ENCODE results near the gene IER3. TPM values are rescaled to one million over a fixed set of nuclear protein-coding genes. Genes with fewer than 3 reads are reported as not detected.

IER3 gene, protein sequence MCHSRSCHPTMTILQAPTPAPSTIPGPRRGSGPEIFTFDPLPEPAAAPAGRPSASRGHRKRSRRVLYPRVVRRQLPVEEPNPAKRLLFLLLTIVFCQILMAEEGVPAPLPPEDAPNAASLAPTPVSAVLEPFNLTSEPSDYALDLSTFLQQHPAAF
- total RNA-seq = 92.7 and 292 TPM in 2 replicates

DNA sequence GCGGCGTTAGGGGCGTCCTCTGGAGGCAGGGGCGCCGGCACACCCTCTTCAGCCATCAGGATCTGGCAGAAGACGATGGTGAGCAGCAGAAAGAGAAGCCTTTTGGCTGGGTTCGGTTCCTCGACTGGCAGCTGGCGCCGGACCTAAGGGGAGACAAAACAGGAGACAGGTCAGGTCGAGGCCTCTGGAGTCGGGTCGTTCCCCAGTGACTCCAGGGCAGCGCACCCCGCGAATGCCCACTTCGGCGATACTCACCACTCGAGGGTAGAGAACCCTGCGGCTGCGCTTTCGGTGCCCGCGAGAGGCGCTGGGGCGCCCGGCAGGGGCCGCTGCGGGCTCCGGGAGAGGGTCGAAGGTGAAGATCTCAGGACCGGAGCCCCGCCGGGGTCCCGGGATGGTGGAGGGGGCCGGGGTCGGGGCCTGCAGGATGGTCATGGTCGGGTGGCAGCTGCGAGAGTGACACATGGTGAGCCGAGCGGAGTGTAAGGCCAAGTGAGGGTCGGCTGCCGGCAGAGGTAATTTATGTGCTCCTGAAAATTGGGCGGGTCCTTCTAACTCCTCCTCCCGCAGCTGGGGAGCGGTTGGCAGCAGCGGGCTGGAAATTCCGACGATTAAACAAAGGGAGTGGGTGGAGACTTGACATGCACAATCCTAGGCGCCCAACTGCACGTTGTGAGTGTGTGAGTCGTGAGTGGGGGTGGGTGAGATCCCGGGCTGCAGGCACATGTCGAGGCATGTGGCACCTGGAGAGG lies at the start of gene IER3:
IER3 (minus strand) TSS at position 494 of the 752 bp plus-strand sequence; CDS start at position 465, 29 bp downstream.

DNA sequence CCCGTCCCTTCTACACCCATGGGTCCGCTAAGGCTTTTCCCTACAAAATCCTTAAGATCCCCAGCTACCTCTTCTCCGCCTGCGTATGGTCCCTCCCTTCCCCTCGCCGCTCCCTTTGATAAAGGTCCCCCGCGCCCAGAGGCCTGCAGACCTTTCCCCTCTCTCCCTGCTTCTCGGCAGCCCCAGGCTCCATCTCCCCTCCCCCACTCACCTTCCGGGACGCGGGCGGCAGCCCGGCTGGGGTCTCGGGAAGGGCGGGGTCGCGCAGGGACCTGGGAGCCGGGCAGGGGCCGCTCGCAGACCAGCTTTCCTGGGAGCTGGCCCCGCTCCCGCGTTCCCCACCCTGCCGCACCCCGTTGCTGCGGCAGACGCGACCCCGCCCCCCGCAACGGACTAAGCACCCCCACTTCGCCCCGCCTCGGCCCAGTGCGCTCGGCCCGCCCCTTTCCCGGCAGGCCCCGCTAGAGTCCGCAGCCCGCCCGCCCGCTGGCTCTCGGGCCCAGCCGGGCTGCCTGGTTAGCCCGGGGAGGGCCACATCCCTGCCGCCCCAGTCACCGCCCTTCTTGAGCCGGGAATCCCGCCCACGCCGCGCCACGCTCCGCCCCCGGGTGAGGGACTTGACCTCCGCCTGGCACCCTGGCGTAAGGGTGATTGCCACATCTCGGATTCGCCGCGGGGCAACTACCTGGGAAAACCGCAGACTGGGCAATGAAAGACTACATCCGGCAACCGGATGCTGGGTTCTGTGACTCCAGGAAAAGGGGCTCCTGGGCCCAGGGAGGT lies 1.8 kb downstream of the IER3 start, which contains the start of gene FLOT1:
FLOT1 (minus strand) TSS at position 372 of the 783 bp plus-strand sequence. CDS start 498 bp downstream, outside the sequence.

DNA sequence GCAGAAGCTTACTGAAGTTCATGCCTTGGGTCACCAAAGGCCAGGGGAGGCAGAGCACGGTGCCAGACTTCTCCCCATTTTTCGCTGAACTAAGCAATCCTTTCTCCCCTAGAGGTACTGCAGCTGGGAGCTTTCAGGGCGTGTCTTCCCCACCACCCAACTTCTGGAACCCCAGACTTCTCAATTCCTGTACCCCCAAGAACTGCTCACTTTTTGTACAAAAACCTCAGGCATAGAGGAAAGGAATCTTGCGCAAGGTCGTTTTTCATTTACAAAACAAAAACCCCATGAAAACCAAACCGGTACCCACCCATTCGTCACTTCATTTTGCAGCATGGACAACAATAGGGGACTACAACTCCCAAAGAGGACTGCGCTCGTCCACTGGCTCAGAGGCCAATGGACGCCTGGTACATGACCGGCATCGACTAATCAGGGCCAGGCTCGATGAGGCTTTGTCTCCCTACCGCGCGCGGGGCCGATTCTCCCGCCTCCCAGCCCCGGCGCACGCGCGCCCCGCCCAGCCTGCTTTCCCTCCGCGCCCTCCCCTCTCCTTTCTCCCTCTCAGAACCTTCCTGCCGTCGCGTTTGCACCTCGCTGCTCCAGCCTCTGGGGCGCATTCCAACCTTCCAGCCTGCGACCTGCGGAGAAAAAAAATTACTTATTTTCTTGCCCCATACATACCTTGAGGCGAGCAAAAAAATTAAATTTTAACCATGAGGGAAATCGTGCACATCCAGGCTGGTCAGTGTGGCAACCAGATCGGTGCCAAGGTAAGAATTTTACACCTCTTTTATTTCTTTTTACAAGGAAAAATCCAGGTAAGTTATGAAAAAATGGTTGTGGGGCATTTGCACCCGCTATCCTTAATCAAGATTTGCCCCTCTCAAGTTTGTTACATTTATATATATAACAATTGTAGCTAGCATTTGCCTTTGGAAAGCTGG lies 24.3 kb downstream of the IER3 start, which contains the start of gene TUBB:
TUBB (plus strand) TSS at position 562 of the 947 bp plus-strand sequence; CDS start at position 717, 155 bp downstream.

DNA sequence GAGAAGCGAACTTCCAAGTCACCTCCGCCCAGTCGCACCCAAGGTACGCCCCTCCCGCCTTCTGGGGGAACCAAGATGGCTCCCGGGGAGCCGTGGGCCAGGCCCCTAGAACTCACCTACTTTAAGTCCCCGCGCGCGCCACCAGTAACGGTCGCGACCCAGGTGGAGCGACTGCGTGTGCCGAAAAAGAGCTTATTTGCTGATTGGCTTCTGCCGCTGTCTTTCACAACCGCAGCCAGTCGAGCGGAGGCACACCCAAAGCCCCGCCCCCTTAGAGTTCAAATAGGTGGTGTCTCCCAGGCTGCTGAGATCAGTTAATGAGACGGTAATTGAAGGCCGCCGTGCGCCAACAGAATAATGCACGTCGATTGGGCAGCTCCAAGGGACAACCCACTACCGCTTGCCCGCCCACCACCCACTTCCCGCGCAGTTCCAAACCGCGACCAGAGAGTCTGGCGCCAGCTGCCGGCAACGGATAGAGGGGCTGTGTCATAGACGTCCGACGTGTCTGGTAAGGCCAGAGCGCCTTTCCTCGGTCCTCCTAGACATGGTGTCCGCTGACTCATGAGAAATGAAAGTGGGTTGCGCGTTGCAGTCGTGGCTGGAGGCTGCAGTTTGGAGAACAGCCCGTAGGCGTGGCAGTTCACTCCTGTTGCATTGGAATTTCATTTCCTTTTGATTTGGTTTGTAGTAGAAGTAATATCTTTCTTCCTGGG lies 27.1 kb downstream of the IER3 start, which contains the start of gene MDC1:
MDC1 (minus strand) TSS at position 153 of the 716 bp plus-strand sequence. CDS start 2,106 bp downstream, outside the sequence.

Other genes with a start within 250 kb of the IER3 start
- 33.7 and 55.1 TPM in 2 replicates for gene GNL1, start 188.1 kb downstream of the IER3 start, total RNA-seq
- 10.2 and 17.4 TPM in 2 replicates for gene PRR3, start 187.3 kb downstream of the IER3 start, total RNA-seq
- gene ABCF1, start 173.1 kb downstream of the IER3 start, total RNA-seq = 31.8 and 33.6 TPM in 2 replicates
- gene PPP1R10, start 127.3 kb downstream of the IER3 start, total RNA-seq = 19.9 and 59.6 TPM in 2 replicates
- 66.7 and 68.2 TPM in 2 replicates for gene MRPS18B, start 126.7 kb downstream of the IER3 start, total RNA-seq
- gene ATAT1, start 117.7 kb downstream of the IER3 start, total RNA-seq = 3.8 and 3.9 TPM in 2 replicates
- 7.6 and 9.7 TPM in 2 replicates for gene C6orf136, start 97.4 kb downstream of the IER3 start, total RNA-seq
- 24.9 and 25.2 TPM in 2 replicates for gene DHX16, start 71.5 kb downstream of the IER3 start, total RNA-seq
- 53.7 and 67.1 TPM in 2 replicates for gene PPP1R18, start 57.9 kb downstream of the IER3 start, total RNA-seq
- gene NRM, start 53.6 kb downstream of the IER3 start, total RNA-seq = 16.5 TPM in 2 replicates
- 10.8 and 11.2 TPM in 2 replicates for gene MDC1, start 27.3 kb downstream of the IER3 start, total RNA-seq
- gene TUBB, start 24.2 kb downstream of the IER3 start, total RNA-seq = 514 and 1,241 TPM in 2 replicates
- 100 and 118 TPM in 2 replicates for gene FLOT1, start 1.9 kb downstream of the IER3 start, total RNA-seq
- 24.4 and 36.8 TPM in 2 replicates for gene DDR1, start 140.0 kb upstream of the IER3 start, total RNA-seq
- 12.3 and 22.7 TPM in 2 replicates for gene GTF2H4, start 163.7 kb upstream of the IER3 start, total RNA-seq
- 14.1 and 14.5 TPM in 2 replicates for gene VARS2, start 169.7 kb upstream of the IER3 start, total RNA-seq
- not detected in 2 replicates for gene SFTA2, start 187.6 kb upstream of the IER3 start, total RNA-seq
- not detected in 2 replicates for gene MUCL3, start 196.4 kb upstream of the IER3 start, total RNA-seq
- not detected in 2 replicates for gene MUC21, start 239.2 kb upstream of the IER3 start, total RNA-seq

Measured in epithelial cell of alveolus of lung (primary cell).